Measurements from ENCODE around the gene PANK2. TPM values are rescaled to one million over a fixed set of nuclear protein-coding genes. Genes with fewer than 3 reads are reported as not detected.

Gene PANK2
- total RNA-seq, 4 donors from 2014 or later: 35.7 to 44.1 (median 42.3) TPM

DNA sequence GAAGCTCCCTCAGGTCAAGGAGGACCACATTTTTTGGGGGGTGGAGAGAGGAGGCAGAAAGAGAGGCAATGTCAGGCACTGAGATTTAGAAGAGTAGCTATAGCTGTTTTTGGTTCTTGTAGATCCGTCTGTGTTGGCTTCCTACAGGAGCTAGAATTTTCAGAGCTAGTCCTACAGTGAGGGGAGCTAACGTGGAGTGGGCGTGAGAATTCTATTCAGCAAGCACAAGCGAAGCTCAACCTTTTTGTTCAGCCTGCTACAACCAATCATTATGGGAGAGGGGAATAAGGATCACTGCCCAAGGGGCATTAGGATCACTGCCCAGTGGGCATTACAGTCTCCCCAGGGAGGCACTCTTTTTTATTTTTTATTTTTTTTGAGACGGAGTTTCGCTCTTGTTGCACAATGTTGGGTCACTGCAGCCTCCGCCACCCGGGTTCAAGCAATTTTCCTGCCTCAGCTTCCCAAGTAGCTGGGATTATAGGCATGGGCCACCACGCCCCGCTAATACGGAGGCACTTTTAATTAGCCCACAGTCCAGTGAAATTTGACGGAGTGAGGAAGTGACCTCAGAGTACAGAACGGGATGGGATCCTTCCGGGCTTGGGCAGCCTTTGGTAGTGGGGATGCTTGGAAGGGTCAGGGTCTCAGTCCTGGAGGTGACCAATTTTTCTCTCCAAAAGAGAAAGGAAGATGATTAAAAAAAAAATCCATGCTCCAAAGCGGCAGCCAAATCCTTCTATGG, 1.1 kb upstream of the PANK2 start:
- intact Hi-C loops (cut with DNase I; ENCODE audit: low total_unique reads): no loop called here
- WGBS, 2 donors: 17 to 20% methylated on average over 15 of the region's 15 CpGs
- DNase-seq (ENCODE audit: low spot score in 2 of 2): no peak
- peak overlapping the region; percentile 77 for H3K4me3 ChIP-seq (ENCODE audit: low read depth, poor library complexity, severe bottlenecking)
- TF ChIP-seq, protein P1, sequence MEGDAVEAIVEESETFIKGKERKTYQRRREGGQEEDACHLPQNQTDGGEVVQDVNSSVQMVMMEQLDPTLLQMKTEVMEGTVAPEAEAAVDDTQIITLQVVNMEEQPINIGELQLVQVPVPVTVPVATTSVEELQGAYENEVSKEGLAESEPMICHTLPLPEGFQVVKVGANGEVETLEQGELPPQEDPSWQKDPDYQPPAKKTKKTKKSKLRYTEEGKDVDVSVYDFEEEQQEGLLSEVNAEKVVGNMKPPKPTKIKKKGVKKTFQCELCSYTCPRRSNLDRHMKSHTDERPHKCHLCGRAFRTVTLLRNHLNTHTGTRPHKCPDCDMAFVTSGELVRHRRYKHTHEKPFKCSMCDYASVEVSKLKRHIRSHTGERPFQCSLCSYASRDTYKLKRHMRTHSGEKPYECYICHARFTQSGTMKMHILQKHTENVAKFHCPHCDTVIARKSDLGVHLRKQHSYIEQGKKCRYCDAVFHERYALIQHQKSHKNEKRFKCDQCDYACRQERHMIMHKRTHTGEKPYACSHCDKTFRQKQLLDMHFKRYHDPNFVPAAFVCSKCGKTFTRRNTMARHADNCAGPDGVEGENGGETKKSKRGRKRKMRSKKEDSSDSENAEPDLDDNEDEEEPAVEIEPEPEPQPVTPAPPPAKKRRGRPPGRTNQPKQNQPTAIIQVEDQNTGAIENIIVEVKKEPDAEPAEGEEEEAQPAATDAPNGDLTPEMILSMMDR (IDR thresholded peaks at IDR 0.05): no peak
- no peak for TF ChIP-seq POLR2A (IDR thresholded peaks at IDR 0.05)

DNA sequence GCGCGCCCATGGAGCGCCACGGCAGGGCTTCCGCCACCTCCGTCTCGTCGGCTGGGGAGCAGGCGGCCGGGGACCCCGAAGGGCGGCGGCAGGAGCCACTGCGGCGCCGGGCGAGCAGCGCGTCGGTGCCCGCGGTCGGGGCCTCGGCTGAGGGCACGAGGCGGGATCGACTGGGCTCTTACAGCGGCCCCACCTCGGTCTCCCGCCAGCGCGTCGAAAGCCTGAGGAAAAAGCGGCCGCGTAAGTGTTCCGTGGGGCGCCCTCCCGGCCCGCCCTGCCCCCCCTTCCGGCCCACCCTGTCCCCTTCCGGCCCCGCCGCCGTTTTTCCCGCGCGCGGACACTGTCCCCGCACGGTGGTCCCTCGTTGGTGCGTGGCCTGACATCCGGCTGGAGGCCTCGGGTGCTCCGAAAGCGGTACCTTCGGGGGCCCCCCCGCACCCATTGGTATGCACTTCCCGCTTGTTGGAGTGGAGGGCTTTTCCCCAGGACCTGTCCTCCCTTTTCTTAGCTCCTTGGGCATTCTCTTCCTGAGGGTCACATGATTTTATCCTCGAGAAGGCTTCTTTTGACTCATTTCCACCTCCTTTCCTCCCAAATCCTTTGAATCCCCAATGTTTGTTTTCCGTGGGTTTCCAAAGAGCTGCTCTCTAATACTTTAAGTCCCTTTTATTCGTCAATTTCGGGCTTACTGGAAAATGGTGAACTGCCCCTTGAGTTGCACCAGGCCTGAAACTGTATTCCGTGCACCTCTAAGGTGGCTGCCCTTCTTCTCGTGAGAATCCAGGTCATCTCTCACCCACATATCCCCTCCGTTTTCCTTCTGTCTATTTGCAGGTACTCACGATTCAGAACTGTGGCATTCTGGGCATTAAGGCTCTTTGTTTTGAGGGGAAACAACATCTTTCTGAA, 556 bp downstream of the PANK2 start:
- 0 to 1% methylated on average over 53 to 68 of the region's 68 CpGs for WGBS, 2 donors
- peak overlapping the region; percentile 84 for H3K4me3 ChIP-seq (ENCODE audit: low read depth, poor library complexity, severe bottlenecking)
- intact Hi-C loops (cut with DNase I; ENCODE audit: low total_unique reads): no loop called here
- DNase-seq (ENCODE audit: low spot score in 2 of 2): peak; percentile 43 to 89
- TF ChIP-seq POLR2A (IDR thresholded peaks at IDR 0.05): no peak

DNA sequence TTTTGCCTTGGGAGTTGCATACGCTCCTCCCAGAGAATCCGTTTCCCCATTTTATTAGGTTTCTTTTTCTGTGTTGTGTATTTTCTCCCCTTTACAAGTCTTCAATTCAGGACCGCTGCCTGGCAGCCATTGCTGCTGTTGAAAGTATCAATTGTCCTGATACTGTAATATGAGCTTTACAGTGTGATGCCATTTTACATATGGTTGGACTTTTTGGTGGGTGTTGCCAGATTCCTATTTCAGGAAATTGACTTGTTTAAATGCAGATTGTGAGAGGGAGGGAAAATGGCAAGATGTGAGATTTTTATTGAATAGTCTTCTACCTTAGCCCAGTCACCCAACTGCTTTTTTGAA, 1.2 kb downstream of the PANK2 start:
- no peak for DNase-seq (ENCODE audit: low spot score in 2 of 2)
- WGBS, 2 donors: 0 to 4% methylated on average over 3 of the region's 3 CpGs
- intact Hi-C loops (cut with DNase I; ENCODE audit: low total_unique reads): no loop called here
- TF ChIP-seq POLR2A (IDR thresholded peaks at IDR 0.05): no peak
- TF ChIP-seq, protein P1 (IDR thresholded peaks at IDR 0.05): no peak
- H3K4me3 ChIP-seq (ENCODE audit: low read depth, poor library complexity, severe bottlenecking): peak overlapping the region; percentile 84

DNA sequence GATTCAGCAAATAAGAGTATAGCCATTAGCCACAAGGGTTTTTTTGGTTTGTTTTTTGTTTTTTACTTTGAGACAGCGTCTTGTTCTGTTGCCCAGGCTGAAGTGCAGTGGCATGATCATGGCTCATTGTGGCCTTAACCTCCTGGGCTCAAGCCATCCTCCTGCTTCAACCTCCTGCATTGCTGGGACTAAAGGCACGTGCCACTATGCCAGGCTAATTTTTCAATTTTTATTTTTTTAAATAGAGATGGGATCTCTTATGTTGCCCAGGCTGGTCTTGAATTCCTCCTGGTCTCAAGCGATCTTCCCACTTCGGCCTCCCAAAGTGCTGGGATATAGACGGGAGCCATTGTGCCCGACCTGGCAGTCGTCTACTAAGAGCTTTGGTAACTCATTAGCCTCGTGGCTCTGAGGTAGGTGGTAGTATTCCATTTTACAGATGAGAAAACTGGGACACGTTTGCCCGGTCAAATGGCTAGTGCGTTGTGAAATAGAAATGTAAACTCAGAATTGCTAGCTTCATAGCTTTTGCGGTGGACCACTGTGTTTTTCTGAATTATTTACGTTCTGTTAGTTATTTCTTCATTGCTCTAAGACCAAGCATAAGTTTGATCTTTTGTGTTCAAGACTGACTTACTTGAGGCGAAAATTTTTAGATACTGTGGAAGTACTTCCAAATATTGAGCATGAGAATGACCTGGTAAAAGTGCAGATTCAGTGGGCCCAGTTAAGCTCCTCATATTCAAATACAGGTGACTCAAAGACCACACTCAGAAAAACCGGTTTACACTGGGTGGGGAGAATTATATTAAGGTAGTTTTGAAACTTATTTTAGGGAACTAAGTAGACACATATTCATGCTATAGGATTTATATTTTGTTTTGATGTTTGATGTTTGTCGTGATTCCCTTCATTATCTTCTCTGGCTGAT, 2.1 kb downstream of the PANK2 start:
- intact Hi-C loops (cut with DNase I; ENCODE audit: low total_unique reads): no loop called here
- H3K4me3 ChIP-seq (ENCODE audit: low read depth, poor library complexity, severe bottlenecking): no peak overlapping the region
- DNase-seq (ENCODE audit: low spot score in 2 of 2): no peak
- no peak for TF ChIP-seq POLR2A (IDR thresholded peaks at IDR 0.05)
- TF ChIP-seq, protein P1 (IDR thresholded peaks at IDR 0.05): no peak
- WGBS, 2 donors: 34 to 36% methylated on average over 16 of the region's 16 CpGs

DNA sequence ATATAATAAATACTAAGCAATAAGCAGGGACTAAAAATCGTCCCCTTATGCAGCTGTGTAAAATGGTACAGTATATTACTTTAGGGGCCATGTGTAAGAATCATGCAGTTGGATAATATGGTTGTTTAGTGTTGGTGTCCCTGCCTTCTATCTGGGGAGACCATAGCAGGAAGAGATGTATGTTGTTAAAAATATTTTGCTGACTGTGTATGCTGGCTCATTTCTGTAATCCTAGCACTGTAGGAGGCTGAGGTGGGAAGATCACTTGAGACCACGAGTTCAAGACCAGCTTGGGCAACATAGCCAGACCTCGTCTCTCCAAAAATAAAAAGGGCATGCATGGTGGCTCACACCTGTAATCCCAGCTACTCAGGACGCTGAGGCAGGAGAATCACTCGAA, 5.6 kb downstream of the PANK2 start:
- intact Hi-C loops (cut with DNase I; ENCODE audit: low total_unique reads): no loop called here
- no peak overlapping the region for H3K4me3 ChIP-seq (ENCODE audit: low read depth, poor library complexity, severe bottlenecking)
- 83% methylated on average over 5 of the region's 5 CpGs for WGBS, 2 donors
- no peak for DNase-seq (ENCODE audit: low spot score in 2 of 2)
- TF ChIP-seq, protein P1 (IDR thresholded peaks at IDR 0.05): no peak
- TF ChIP-seq POLR2A (IDR thresholded peaks at IDR 0.05): no peak

Measured in lower leg skin (tissue), 4 donors.